K562 (cell line): ENCODE data around the gene BCAP31. TPM values are rescaled to one million over a fixed set of nuclear protein-coding genes. Genes with fewer than 3 reads are reported as not detected.

ENCODE experiments used
- ATAC-seq: fragments of 200-7000 bp; cut with Tn5 transposase; 3 replicates; pipeline ENCODE4 v1.9.1; 2020; ENCODE audit warnings: moderate library complexity
- BruUV-seq: library from RNA; stranded (reverse); fragments of 400-500 nt; replicated peaks from 2 replicates; lab custom pipeline; 2021; lab: Mats Ljungman, UMichigan
- CTCF ChIA-PET: fragments of 300-600 bp; formaldehyde crosslinking; extraction: SDS; loops from one replicate; lab custom pipeline; 2021; ENCODE audit warnings: low intra/inter-chr PET ratio; lab: Yijun Ruan, JAX
- POLR2A ChIA-PET: fragments of 300-600, 350-650 bp; sonication (Branson Sonifier 250); formaldehyde crosslinking; extraction: SDS; loops from one replicate; lab custom pipeline; 2021; ENCODE audit warnings: antibody characterized with exemption, inconsistent platforms; lab: Yijun Ruan, JAX
- DNase-seq, 4 experiments: peaks; one replicate each; pipeline versions ENCODE4 v3.0.0 to v3.0.0-alpha.2; 2011 to 2018; ENCODE audit warnings: low spot score in 3 of 4, mixed read lengths in 3 of 4; ENCODE audit errors: extremely low read depth in 1 of 4
- FAIRE-seq: peaks from 2 replicates; lab custom pipeline; 2011; peaks lifted over from hg19 to GRCh38; lab: Jason Lieb, UNC
- H2AFZ ChIP-seq: 2 replicates; pipeline ENCODE4 v1.6.0; 2011; ENCODE audit warnings: low read depth, low read length, control low read depth, inconsistent platforms
- H3K27ac ChIP-seq: fragments of 200-600 bp; 3 replicates; pipeline ENCODE4 v1.8.0; 2011; ENCODE audit warnings: low read depth, mild to moderate bottlenecking, control low read depth, inconsistent platforms, low read length, moderate library complexity, mixed read lengths; ENCODE audit errors: extremely low read depth
- H3K27me3 ChIP-seq, 2 experiments: fragments of 300-600 bp in 1 of 2; 2 replicates in 1 of 2; 3 replicates in 1 of 2; pipeline versions ENCODE4 v1.6.0 to v1.8.0; 2011; ENCODE audit warnings: inconsistent platforms in 2 of 2, low read length in 2 of 2, mild to moderate bottlenecking in 1 of 2, mixed read lengths in 1 of 2, moderate library complexity in 1 of 2; ENCODE audit not compliant: control insufficient read depth in 2 of 2, insufficient read depth in 2 of 2
- H3K36me3 ChIP-seq: fragments of 300-600 bp; 3 replicates; pipeline ENCODE4 v1.8.0; 2011; ENCODE audit warnings: mild to moderate bottlenecking, low read length, inconsistent platforms; ENCODE audit not compliant: control insufficient read depth, insufficient read depth
- H3K4me1 ChIP-seq, 2 experiments: fragments of 200-600 bp in 1 of 2; replicated peaks in 1 of 2; 2 replicates in 1 of 2; 3 replicates in 1 of 2; pipeline versions ENCODE4 v1.5.1 to v1.8.0; 2011; ENCODE audit warnings: inconsistent platforms in 2 of 2, low read length in 2 of 2, mild to moderate bottlenecking in 1 of 2, mixed read lengths in 1 of 2, moderate library complexity in 1 of 2; ENCODE audit not compliant: control insufficient read depth in 2 of 2, insufficient read depth in 2 of 2
- H3K4me2 ChIP-seq: 2 replicates; pipeline ENCODE4 v1.6.1; 2011; ENCODE audit warnings: low read length, control low read depth, inconsistent platforms, mixed read lengths; ENCODE audit not compliant: insufficient read depth
- H3K4me3 ChIP-seq: fragments of 200-600 bp; sonication (generic), shearing (Covaris generic); 2 replicates; pipeline ENCODE4 v1.5.1; 2016; ENCODE audit warnings: control low read depth, inconsistent platforms
- H3K79me2 ChIP-seq: fragments of 200-600 bp; 3 replicates; pipeline ENCODE4 v1.8.0; 2011; ENCODE audit warnings: low read length, inconsistent platforms; ENCODE audit not compliant: control insufficient read depth, insufficient read depth
- H3K9ac ChIP-seq, 2 experiments: 2 replicates each; pipeline versions ENCODE4 v1.6.0 to v1.6.1; 2011; ENCODE audit warnings: low read depth in 2 of 2, low read length in 2 of 2, control low read depth in 1 of 2, inconsistent platforms in 1 of 2, mild to moderate bottlenecking in 1 of 2, mixed read lengths in 1 of 2; ENCODE audit not compliant: insufficient read depth in 1 of 2
- H3K9me1 ChIP-seq: one replicate; pipeline ENCODE4 v1.6.0; 2011; ENCODE audit warnings: inconsistent platforms, mild to moderate bottlenecking, low read length, moderate library complexity; ENCODE audit not compliant: control insufficient read depth, insufficient read depth
- H3K9me3 ChIP-seq: replicated peaks from 2 replicates; pipeline ENCODE4 v1.5.1; 2011; ENCODE audit warnings: low read depth, low read length, inconsistent platforms; ENCODE audit not compliant: control insufficient read depth, insufficient read depth
- H4K20me1 ChIP-seq: replicated peaks from 2 replicates; pipeline ENCODE4 v1.6.1; 2011; ENCODE audit warnings: low read length, inconsistent platforms, mixed read lengths; ENCODE audit not compliant: control insufficient read depth, insufficient read depth
- EHMT2 ChIP-seq: fragments of 450-650 bp; IDR thresholded peaks from 2 replicates; pipeline ENCODE4 v1.6.1; 2018; ENCODE audit warnings: antibody characterized with exemption
- KDM1A ChIP-seq, 2 experiments: fragments of 450-650 bp; IDR thresholded peaks; 2 replicates each; pipeline ENCODE4 v1.6.1; 2016; ENCODE audit warnings: mild to moderate bottlenecking in 2 of 2
- RBM34 ChIP-seq: fragments of 200-400 bp; formaldehyde crosslinking; IDR thresholded peaks from 2 replicates; pipeline ENCODE4 v1.6.1; 2018; ENCODE audit warnings: low read length, borderline replicate concordance; ENCODE audit not compliant: insufficient read depth
- ZNF384 ChIP-seq: IDR thresholded peaks from 2 replicates; pipeline ENCODE4 v1.6.1; 2012; ENCODE audit warnings: low read depth, low read length, improper control_type of control experiment
- WGBS: fragments of 100-300 bp; shearing (Covaris generic); methylation state at CpG from one replicate; pipeline ENCODE4 v1.1.6; 2016; ENCODE audit warnings: low coverage, mixed read lengths; ENCODE audit not compliant: insufficient coverage; ENCODE audit errors: missing lambda C conversion rate; 5-methylcytosine and 5-hydroxymethylcytosine counted together
- in situ Hi-C: fragments of 300-500 bp; cut with MboI; formaldehyde crosslinking; loops from 4 replicates; pipeline ENCODE4 v1.15.0; 2018; ENCODE audit warnings: inconsistent platforms, mixed read lengths
- intact Hi-C: fragments of 100-400 bp; cut with micrococcal nuclease; formaldehyde crosslinking; loops from 2 replicates; pipeline ENCODE4 v1.14.2; 2022
- polyA plus RNA-seq, 8 experiments: library from polyadenylated mRNA; depleted of rRNA in 4 of 8; stranded (reverse) in 5 of 8; unstranded in 3 of 8; fragments of >200 nt; fragmentation: Nextera tagmentation in 2 of 8; fragmentation: Illumina TruSeq in 1 of 8; extraction: Ambion mirVana in 2 of 8; extraction: Trizol in 1 of 8; gene quantifications; 2 replicates each; pipeline versions ENCODE4 v1.2.1 to v1.2.3, GENCODE V29; 2011 to 2014; ENCODE audit warnings: inconsistent platforms in 1 of 8, missing spikeins in 1 of 8
- total RNA-seq, 7 experiments: library from RNA; depleted of rRNA in 6 of 7; stranded (reverse); fragments of >200 nt in 6 of 7; fragmentation: Illumina TruSeq in 2 of 7; extraction: Trizol in 2 of 7; gene quantifications; 2 replicates each; pipeline versions ENCODE4 v1.2.1 to v1.2.3, GENCODE V29; 2011 to 2021; ENCODE audit warnings: low replicate concordance in 1 of 7
- TF ChIP-seq, protein P1 (sequence below), 3 experiments: IDR thresholded peaks in 2 of 3; conservative IDR thresholded peaks in 1 of 3; 2 replicates each; pipeline ENCODE4 v1.5.1; 2011 to 2012; ENCODE audit warnings: low read length in 3 of 3, mild to moderate bottlenecking in 3 of 3, control low read depth in 2 of 3, improper control_type of control experiment in 1 of 3, inconsistent platforms in 1 of 3, low read depth in 1 of 3, mixed read lengths in 1 of 3, moderate library complexity in 1 of 3; ENCODE audit not compliant: insufficient read depth in 2 of 3
- TF ChIP-seq, protein P2 (sequence below): sonication (generic); formaldehyde crosslinking; IDR thresholded peaks from 2 replicates; pipeline ENCODE4 v1.8.0; 2023; ENCODE audit warnings: missing genetic modification reagents, mild to moderate bottlenecking, borderline replicate concordance

BCAP31 gene
- total and polyA plus RNA-seq, 9 of the 15 experiments (the other 6 are each of a cell fraction or from before 2014, with no cell fraction given), result 156 to 683 (median 188) TPM

DNA sequence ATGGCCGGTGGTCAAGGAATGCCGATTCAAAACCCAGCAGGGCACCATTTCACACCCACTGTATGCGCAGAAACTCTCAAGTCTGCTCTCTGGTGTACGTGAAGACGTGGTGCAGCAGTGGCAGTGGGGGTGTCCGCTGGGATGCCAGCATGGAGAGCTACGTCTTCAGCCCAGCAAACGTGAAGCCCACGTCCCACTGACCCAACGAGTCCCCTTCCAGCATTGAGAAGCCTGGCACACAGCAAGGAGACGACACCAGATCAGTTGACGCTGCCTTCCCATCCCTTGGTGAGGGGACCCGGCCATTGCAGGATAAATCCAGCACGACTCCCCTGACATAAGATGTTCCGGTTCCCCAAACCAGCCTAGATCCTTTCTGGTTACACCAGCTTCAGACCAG is 37.7 kb upstream of the BCAP31 start:
- ChIA-PET POLR2A (no interaction called here), CTCF (no interaction called here)
- Histone ChIP-seq H3K27ac (no peak overlapping the region), H3K36me3 (no peaks in the 10 kb centered on the region), H3K27me3 (no peaks in the 10 kb centered on the region), H3K9ac (no peak overlapping the region), H2AFZ (no peak overlapping the region), H3K4me2 (no peak overlapping the region), H3K4me1 (peaks cover 15 to 43% of the 10 kb centered on the region in 2 experiments), H3K79me2 (peaks cover 14% of the 10 kb centered on the region), H4K20me1 (no peaks in the 10 kb centered on the region), H3K4me3 (no peak overlapping the region), H3K9me1 (no peaks in the 10 kb centered on the region), H3K9me3 (no peaks in the 10 kb centered on the region)
- intact Hi-C loops (no loop called here), in situ Hi-C loops (no loop called here)
- FAIRE-seq (no peak), ATAC-seq (no peak), DNase-seq (no peak)
- 85% methylated on average over 14 of the region's 15 CpGs for WGBS
- BruUV-seq, result no TSS peak
- TF ChIP-seq, protein P1, sequence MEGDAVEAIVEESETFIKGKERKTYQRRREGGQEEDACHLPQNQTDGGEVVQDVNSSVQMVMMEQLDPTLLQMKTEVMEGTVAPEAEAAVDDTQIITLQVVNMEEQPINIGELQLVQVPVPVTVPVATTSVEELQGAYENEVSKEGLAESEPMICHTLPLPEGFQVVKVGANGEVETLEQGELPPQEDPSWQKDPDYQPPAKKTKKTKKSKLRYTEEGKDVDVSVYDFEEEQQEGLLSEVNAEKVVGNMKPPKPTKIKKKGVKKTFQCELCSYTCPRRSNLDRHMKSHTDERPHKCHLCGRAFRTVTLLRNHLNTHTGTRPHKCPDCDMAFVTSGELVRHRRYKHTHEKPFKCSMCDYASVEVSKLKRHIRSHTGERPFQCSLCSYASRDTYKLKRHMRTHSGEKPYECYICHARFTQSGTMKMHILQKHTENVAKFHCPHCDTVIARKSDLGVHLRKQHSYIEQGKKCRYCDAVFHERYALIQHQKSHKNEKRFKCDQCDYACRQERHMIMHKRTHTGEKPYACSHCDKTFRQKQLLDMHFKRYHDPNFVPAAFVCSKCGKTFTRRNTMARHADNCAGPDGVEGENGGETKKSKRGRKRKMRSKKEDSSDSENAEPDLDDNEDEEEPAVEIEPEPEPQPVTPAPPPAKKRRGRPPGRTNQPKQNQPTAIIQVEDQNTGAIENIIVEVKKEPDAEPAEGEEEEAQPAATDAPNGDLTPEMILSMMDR (IDR thresholded peaks at IDR 0.05 in 2 of 3, conservative IDR thresholded peaks at IDR 0.05 in 1 of 3; ENCODE audit: insufficient read depth in 2 of 3, low read depth in 1 of 3, low read length in 3 of 3), result 0 out of 6 replicates have a peak, but pooled peaks of 1 of the 3 experiments have one; percentile 11
- TF ChIP-seq RBM34, result no peak

GRCh38 chrX:153755136-153755535 is 30.9 kb upstream of the BCAP31 start:
- H3K27me3 ChIP-seq, result no peaks in the 10 kb centered on the region
- no peaks in the 10 kb centered on the region for H4K20me1 ChIP-seq
- no peak for FAIRE-seq
- in situ Hi-C loops (no loop called here), intact Hi-C loops (no loop called here)
- no peaks in the 10 kb centered on the region for H3K9me1 ChIP-seq
- H3K9ac ChIP-seq, result no peak overlapping the region
- H3K36me3 ChIP-seq, result 0 out of 3 replicates have a peak, but pooled peaks cover 2% of the 10 kb centered on the region
- no peaks in the 10 kb centered on the region; a peak in 1 of 5 replicates for H3K4me1 ChIP-seq
- CTCF ChIA-PET, result interaction anchor here (0.5 kb wide), 1 partner anchor 199 kb away, joined by 3 read pairs; no protein-coding TSS in a partner anchor
- DNase-seq, result no peak
- H3K4me3 ChIP-seq, result no peak overlapping the region
- H3K9me3 ChIP-seq, result no peaks in the 10 kb centered on the region
- H3K4me2 ChIP-seq, result no peak overlapping the region
- H3K79me2 ChIP-seq, result no peaks in the 10 kb centered on the region
- WGBS, result 57% methylated on average over 1 of the region's 1 CpG
- no TSS peak for BruUV-seq
- peak; percentile 66; the same call in 2 of the 3 replicates for ATAC-seq
- H2AFZ ChIP-seq, result no peak overlapping the region
- H3K27ac ChIP-seq, result no peak overlapping the region
- POLR2A ChIA-PET, result no interaction called here
- TF ChIP-seq, protein P2, sequence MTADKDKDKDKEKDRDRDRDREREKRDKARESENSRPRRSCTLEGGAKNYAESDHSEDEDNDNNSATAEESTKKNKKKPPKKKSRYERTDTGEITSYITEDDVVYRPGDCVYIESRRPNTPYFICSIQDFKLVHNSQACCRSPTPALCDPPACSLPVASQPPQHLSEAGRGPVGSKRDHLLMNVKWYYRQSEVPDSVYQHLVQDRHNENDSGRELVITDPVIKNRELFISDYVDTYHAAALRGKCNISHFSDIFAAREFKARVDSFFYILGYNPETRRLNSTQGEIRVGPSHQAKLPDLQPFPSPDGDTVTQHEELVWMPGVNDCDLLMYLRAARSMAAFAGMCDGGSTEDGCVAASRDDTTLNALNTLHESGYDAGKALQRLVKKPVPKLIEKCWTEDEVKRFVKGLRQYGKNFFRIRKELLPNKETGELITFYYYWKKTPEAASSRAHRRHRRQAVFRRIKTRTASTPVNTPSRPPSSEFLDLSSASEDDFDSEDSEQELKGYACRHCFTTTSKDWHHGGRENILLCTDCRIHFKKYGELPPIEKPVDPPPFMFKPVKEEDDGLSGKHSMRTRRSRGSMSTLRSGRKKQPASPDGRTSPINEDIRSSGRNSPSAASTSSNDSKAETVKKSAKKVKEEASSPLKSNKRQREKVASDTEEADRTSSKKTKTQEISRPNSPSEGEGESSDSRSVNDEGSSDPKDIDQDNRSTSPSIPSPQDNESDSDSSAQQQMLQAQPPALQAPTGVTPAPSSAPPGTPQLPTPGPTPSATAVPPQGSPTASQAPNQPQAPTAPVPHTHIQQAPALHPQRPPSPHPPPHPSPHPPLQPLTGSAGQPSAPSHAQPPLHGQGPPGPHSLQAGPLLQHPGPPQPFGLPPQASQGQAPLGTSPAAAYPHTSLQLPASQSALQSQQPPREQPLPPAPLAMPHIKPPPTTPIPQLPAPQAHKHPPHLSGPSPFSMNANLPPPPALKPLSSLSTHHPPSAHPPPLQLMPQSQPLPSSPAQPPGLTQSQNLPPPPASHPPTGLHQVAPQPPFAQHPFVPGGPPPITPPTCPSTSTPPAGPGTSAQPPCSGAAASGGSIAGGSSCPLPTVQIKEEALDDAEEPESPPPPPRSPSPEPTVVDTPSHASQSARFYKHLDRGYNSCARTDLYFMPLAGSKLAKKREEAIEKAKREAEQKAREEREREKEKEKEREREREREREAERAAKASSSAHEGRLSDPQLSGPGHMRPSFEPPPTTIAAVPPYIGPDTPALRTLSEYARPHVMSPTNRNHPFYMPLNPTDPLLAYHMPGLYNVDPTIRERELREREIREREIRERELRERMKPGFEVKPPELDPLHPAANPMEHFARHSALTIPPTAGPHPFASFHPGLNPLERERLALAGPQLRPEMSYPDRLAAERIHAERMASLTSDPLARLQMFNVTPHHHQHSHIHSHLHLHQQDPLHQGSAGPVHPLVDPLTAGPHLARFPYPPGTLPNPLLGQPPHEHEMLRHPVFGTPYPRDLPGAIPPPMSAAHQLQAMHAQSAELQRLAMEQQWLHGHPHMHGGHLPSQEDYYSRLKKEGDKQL, result no peak
- peak; percentile 58; the same call in 1 of the 2 replicates for TF ChIP-seq ZNF384
- no peak for TF ChIP-seq EHMT2
- TF ChIP-seq KDM1A (IDR thresholded peaks at IDR 0.05), result no peak
